HL-60 (cell line): ENCODE measurements around the gene FAM229A.

Experiments
- DNase-seq, 2 experiments: peaks; one replicate each; pipeline ENCODE4 v3.0.0-alpha.2; 2010 to 2020; ENCODE audit warnings: low read depth in 1 of 2, low spot score in 1 of 2
- H3K27ac ChIP-seq: fragments of 250-450 bp; sonication (Bioruptor Pico); replicated peaks from 2 replicates; pipeline ENCODE4 v1.5.1; 2020; ENCODE audit warnings: mild to moderate bottlenecking, moderate library complexity
- H3K27me3 ChIP-seq: fragments of 250-450 bp; sonication (Bioruptor Pico); 2 replicates; pipeline ENCODE4 v1.5.1; 2021; ENCODE audit warnings: mild to moderate bottlenecking, moderate library complexity; ENCODE audit not compliant: insufficient read depth, poor library complexity, severe bottlenecking
- H3K4me3 ChIP-seq: replicated peaks from 2 replicates; pipeline ENCODE4 v1.5.1; 2011; ENCODE audit warnings: mild to moderate bottlenecking, control low read depth, low read length; ENCODE audit not compliant: insufficient read depth
- GABPA ChIP-seq: IDR thresholded peaks from 2 replicates; pipeline ENCODE4 v1.6.1; 2012; ENCODE audit warnings: low read depth
- POLR2AphosphoS5 ChIP-seq: IDR thresholded peaks from 2 replicates; pipeline ENCODE4 v1.6.1; 2012; ENCODE audit warnings: low read depth
- SPI1 ChIP-seq: IDR thresholded peaks from 2 replicates; pipeline ENCODE4 v1.6.1; 2012; ENCODE audit warnings: low read depth, mild to moderate bottlenecking, borderline replicate concordance
- long read RNA-seq: library from polyadenylated mRNA; unstranded; transcript quantifications from one replicate; pipeline ENCODE4 v2.0.0, GENCODE V29; 2020
- TF ChIP-seq, protein P1 (sequence below): IDR thresholded peaks from one replicate; pipeline ENCODE4 v1.5.1; 2011; ENCODE audit warnings: low read length, control low read depth, inconsistent platforms; ENCODE audit not compliant: insufficient read depth
- TF ChIP-seq, protein P2 (sequence below): IDR thresholded peaks from 2 replicates; pipeline ENCODE4 v1.6.1; 2012; ENCODE audit warnings: low read depth; ENCODE audit not compliant: insufficient replicate concordance

Gene FAM229A, protein sequence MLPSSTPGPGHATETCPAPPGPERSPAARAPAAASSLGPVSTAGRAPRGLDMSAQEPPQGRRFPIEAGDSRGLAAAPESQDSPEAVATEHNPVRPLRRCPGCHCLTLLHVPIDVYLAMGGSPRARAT
- long read RNA-seq: 0 reads

DNA sequence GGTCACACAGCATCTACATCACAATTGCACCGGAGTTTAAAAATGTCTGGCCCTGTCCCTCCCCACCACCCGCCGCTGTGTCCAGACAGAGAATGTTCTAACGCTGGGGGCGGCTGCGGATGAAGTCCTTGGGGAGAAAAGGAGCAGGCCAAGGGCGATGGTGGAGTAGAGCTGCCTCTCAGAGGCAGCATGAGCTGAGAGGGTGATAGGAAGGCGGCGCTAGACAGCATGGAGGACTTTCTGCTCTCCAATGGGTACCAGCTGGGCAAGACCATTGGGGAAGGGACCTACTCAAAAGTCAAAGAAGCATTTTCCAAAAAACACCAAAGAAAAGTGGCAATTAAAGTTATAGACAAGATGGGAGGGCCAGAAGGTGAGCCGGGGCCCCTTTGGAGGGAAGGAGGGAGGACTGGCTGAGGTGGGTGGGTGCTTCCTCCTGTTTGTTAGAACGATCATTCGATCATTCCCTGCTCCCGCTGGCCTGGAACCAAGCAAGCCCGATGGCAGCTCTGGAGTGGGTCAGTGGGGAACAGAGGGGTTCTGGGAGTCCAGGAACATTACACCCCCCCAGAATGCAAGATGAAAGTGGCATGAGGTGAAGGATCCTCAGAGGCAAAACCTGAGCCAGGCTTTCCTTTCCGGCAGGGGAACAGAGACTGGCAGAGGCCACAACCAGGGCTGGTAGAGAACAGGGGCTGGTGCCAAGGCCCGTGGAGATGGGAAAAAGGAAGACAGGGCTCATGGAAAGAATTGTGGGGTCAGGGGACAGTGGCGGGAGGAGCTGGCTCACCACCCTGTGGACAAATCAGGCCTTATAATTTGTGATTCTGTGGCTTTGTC, at the start of gene FAM229A, which contains the start of gene TSSK3:
Gene FAM229A, minus strand, starts transcription at position 12 of the 840 bp plus-strand sequence. CDS start 394 bp downstream, outside the sequence.
Gene TSSK3, plus strand, starts transcription at position 66 of the 840 bp plus-strand sequence. Its CDS starts 163 bp downstream, at position 229.
- TF ChIP-seq, protein P1, sequence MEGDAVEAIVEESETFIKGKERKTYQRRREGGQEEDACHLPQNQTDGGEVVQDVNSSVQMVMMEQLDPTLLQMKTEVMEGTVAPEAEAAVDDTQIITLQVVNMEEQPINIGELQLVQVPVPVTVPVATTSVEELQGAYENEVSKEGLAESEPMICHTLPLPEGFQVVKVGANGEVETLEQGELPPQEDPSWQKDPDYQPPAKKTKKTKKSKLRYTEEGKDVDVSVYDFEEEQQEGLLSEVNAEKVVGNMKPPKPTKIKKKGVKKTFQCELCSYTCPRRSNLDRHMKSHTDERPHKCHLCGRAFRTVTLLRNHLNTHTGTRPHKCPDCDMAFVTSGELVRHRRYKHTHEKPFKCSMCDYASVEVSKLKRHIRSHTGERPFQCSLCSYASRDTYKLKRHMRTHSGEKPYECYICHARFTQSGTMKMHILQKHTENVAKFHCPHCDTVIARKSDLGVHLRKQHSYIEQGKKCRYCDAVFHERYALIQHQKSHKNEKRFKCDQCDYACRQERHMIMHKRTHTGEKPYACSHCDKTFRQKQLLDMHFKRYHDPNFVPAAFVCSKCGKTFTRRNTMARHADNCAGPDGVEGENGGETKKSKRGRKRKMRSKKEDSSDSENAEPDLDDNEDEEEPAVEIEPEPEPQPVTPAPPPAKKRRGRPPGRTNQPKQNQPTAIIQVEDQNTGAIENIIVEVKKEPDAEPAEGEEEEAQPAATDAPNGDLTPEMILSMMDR: no peak
- no peak for TF ChIP-seq SPI1
- TF ChIP-seq GABPA: no peak
- TF ChIP-seq POLR2AphosphoS5: no peak
- TF ChIP-seq, protein P2, sequence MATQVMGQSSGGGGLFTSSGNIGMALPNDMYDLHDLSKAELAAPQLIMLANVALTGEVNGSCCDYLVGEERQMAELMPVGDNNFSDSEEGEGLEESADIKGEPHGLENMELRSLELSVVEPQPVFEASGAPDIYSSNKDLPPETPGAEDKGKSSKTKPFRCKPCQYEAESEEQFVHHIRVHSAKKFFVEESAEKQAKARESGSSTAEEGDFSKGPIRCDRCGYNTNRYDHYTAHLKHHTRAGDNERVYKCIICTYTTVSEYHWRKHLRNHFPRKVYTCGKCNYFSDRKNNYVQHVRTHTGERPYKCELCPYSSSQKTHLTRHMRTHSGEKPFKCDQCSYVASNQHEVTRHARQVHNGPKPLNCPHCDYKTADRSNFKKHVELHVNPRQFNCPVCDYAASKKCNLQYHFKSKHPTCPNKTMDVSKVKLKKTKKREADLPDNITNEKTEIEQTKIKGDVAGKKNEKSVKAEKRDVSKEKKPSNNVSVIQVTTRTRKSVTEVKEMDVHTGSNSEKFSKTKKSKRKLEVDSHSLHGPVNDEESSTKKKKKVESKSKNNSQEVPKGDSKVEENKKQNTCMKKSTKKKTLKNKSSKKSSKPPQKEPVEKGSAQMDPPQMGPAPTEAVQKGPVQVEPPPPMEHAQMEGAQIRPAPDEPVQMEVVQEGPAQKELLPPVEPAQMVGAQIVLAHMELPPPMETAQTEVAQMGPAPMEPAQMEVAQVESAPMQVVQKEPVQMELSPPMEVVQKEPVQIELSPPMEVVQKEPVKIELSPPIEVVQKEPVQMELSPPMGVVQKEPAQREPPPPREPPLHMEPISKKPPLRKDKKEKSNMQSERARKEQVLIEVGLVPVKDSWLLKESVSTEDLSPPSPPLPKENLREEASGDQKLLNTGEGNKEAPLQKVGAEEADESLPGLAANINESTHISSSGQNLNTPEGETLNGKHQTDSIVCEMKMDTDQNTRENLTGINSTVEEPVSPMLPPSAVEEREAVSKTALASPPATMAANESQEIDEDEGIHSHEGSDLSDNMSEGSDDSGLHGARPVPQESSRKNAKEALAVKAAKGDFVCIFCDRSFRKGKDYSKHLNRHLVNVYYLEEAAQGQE: no peak
- no peak for DNase-seq
- Histone ChIP-seq H3K27ac (no peak within 1 kb of the TSS), H3K4me3 (no peak within 1 kb of the TSS), H3K27me3 (no peaks in the 10 kb centered on the region)

DNA sequence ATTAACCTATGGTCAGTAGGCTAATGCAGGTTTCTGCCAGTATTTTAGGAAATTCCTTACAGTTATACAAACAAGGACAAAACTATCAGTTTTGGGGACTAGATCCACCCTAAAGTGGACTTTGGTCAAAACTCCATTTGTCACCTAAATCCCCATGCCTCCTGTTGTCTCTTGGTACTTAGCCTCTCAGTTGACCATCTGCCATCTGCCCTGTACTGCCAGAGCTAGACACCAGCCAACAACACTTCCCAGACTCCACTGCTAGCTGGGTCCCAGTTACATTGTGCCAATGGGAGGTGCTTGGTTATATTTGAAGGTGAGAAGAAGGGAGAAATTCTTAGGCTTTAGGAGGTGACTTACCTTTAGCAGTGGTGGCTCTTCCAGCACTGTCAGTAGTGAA, 49.0 kb upstream of the FAM229A start:
- Histone ChIP-seq H3K27ac (no peak overlapping the region), H3K4me3 (no peak overlapping the region), H3K27me3 (no peaks in the 10 kb centered on the region)
- DNase-seq: no peak
- TF ChIP-seq SPI1 (no peak), POLR2AphosphoS5 (no peak), GABPA (no peak)
- TF ChIP-seq, protein P1: no peak
- TF ChIP-seq, protein P2: no peak

DNA sequence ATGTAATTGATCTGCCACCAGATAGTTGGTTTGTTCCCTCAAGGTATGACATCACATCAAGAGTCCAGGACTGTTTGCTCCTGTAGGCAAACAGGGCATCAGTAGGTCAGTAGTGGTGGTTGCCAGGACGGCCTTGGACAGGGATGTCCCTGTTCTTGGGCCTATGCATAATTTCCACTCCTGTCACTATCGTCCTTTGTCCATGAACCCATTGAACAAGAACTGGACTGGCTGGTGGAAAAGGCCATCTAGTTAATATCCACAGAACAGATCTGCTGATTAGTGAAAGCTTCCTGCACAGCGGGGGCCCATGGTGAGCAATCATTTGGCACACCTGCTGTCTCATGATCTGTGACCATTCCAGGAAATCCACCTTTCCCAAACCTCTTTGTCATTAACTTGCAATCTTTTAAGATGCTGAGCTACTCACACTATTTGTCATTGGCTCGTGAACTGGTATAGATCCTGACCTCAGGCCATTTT, 44.4 kb upstream of the FAM229A start:
- no peak for DNase-seq
- H3K27ac ChIP-seq: no peak overlapping the region
- no peak overlapping the region for H3K4me3 ChIP-seq
- TF ChIP-seq, protein P2: no peak
- TF ChIP-seq SPI1 (no peak), GABPA (no peak), POLR2AphosphoS5 (no peak)
- TF ChIP-seq, protein P1: no peak
- no peaks in the 10 kb centered on the region for H3K27me3 ChIP-seq
